NCI-H82 treated with DMSO at 0.1 percent for 48 hours (cell line): ENCODE results near the gene RRAGB.
"Not testable (repeated sequence)": the region's sequence is repeated elsewhere in the genome, so short reads cannot be mapped to it uniquely, and the experiment has no call there.

Experiments used
- DNase-seq: peaks from one replicate; lab custom pipeline; 2025; ENCODE audit not compliant: unreplicated experiment; lab: John Stamatoyannopoulos, UW

The RRAGB gene

GRCh38 chrX:55767100-55767499 lies 49.6 kb downstream of the RRAGB start:
- no peak for DNase-seq

GRCh38 chrX:55774419-55774818 lies 56.9 kb downstream of the RRAGB start:
- not testable (repeated sequence) for DNase-seq

- no peak for DNase-seq
Measured at GRCh38 chrX:55777596-55777995, 60.0 kb downstream of the RRAGB start.

GRCh38 chrX:55778322-55778721 lies 60.8 kb downstream of the RRAGB start:
- DNase-seq: no peak

- no peak for DNase-seq
Measured at GRCh38 chrX:55783723-55784122, 66.2 kb downstream of the RRAGB start.

GRCh38 chrX:55787063-55787462 lies 69.5 kb downstream of the RRAGB start:
- DNase-seq: no peak

GRCh38 chrX:55787727-55788126 lies 70.2 kb downstream of the RRAGB start:
- no peak for DNase-seq

GRCh38 chrX:55794405-55794804 lies 76.9 kb downstream of the RRAGB start:
- no peak for DNase-seq

- DNase-seq: no peak
Measured at GRCh38 chrX:55796496-55796895, 78.9 kb downstream of the RRAGB start.

- no peak for DNase-seq
Measured at GRCh38 chrX:55801811-55802210, 84.3 kb downstream of the RRAGB start.
